MCF 10A (cell line): ENCODE data around the gene PCP2. TPM values are rescaled to one million over a fixed set of nuclear protein-coding genes. Genes with fewer than 3 reads are reported as not detected.

Source experiments
- BruUV-seq: library from RNA; stranded (reverse); fragments of 400-500 nt; replicated peaks from 2 replicates; lab custom pipeline; 2021; lab: Mats Ljungman, UMichigan
- CTCF ChIA-PET: fragments of 300-600 bp; sonication (Branson Sonifier 250); formaldehyde crosslinking; extraction: SDS; loops from one replicate; lab custom pipeline; 2021; ENCODE audit warnings: antibody characterized with exemption, inconsistent platforms; lab: Yijun Ruan, JAX
- POLR2A ChIA-PET: fragments of 300-600, 350-650 bp; sonication (Branson Sonifier 250); formaldehyde crosslinking; extraction: SDS; loops from one replicate; lab custom pipeline; 2020; ENCODE audit warnings: antibody characterized with exemption, inconsistent platforms; lab: Yijun Ruan, JAX
- DNase-seq: peaks from one replicate; pipeline ENCODE4 v3.0.0-alpha.2; 2018; ENCODE audit not compliant: unreplicated experiment
- H3K27ac Mint-ChIP-seq: one replicate; pipeline ENCODE4 v1.8.0; 2022; ENCODE audit warnings: mild to moderate bottlenecking, low read depth, mixed read lengths; ENCODE audit not compliant: unreplicated experiment
- H3K27me3 Mint-ChIP-seq: one replicate; pipeline ENCODE4 v1.8.0; 2022; ENCODE audit warnings: mixed read lengths; ENCODE audit not compliant: insufficient read depth, unreplicated experiment
- H3K36me3 Mint-ChIP-seq: one replicate; pipeline ENCODE4 v1.8.0; 2022; ENCODE audit warnings: mild to moderate bottlenecking, moderate library complexity, mixed read lengths; ENCODE audit not compliant: insufficient read depth, unreplicated experiment
- H3K4me1 Mint-ChIP-seq: one replicate; pipeline ENCODE4 v1.8.0; 2022; ENCODE audit warnings: mixed read lengths; ENCODE audit not compliant: insufficient read depth, unreplicated experiment
- H3K4me3 Mint-ChIP-seq: one replicate; pipeline ENCODE4 v1.8.0; 2022; ENCODE audit warnings: mild to moderate bottlenecking, moderate library complexity, mixed read lengths; ENCODE audit not compliant: unreplicated experiment
- H3K9me3 Mint-ChIP-seq: one replicate; pipeline ENCODE4 v1.8.0; 2022; ENCODE audit warnings: mixed read lengths; ENCODE audit not compliant: unreplicated experiment
- CTCF ChIP-seq: fragments of 200-600 bp; IDR thresholded peaks from one replicate; pipeline ENCODE4 v1.8.0; 2022; ENCODE audit warnings: antibody characterized with exemption, mild to moderate bottlenecking; ENCODE audit not compliant: unreplicated experiment
- intact Hi-C: fragments of 100-400 bp; cut with micrococcal nuclease; formaldehyde crosslinking; loops from 2 replicates; pipeline ENCODE4 v1.14.1; 2022
- total RNA-seq: library from RNA; stranded (reverse); gene quantifications from 2 replicates; pipeline ENCODE4 v1.2.3, GENCODE V29; 2022

PCP2 gene
- total RNA-seq, 1 experiment from 2014 or later, result not detected

- ChIA-PET POLR2A (no interaction called here), CTCF (interaction anchor here (1.6 kb wide), 1 partner anchor 9 kb away, joined by 4 read pairs; no protein-coding TSS in a partner anchor)
- no peak for TF ChIP-seq CTCF
- no peak for DNase-seq
- H3K4me1 Mint-ChIP-seq, result peaks cover 5% of the 10 kb centered on the region
- intact Hi-C loops, result no loop called here
- H3K36me3 Mint-ChIP-seq, result peaks cover 19% of the 10 kb centered on the region
- H3K4me3 Mint-ChIP-seq, result no peak overlapping the region
- no peaks in the 10 kb centered on the region for H3K27me3 Mint-ChIP-seq
- no TSS peak for BruUV-seq
- H3K9me3 Mint-ChIP-seq, result no peaks in the 10 kb centered on the region
- no peak overlapping the region for H3K27ac Mint-ChIP-seq
These were observed 9.5 kb upstream of the PCP2 start for GRCh38 chr19:7643031-7643415.

- Mint-ChIP-seq H3K27me3 (no peaks in the 10 kb centered on the region), H3K36me3 (peaks cover 15% of the 10 kb centered on the region), H3K9me3 (no peaks in the 10 kb centered on the region), H3K4me1 (peaks cover 5% of the 10 kb centered on the region), H3K4me3 (no peak overlapping the region), H3K27ac (no peak overlapping the region)
- CTCF ChIA-PET, result interaction anchor here (0.5 to 2.0 kb wide), 3 partner anchors 8 to 38 kb away, joined by 3 to 11 read pairs (median 4); partner anchors contain the start of gene TRAPPC5
- no TSS peak for BruUV-seq
- no peak for DNase-seq
- intact Hi-C loops, result no loop called here
- POLR2A ChIA-PET, result no interaction called here
- no peak for TF ChIP-seq CTCF
These were observed 8.9 kb upstream of the PCP2 start for GRCh38 chr19:7642295-7643030.

GRCh38 chr19:7641290-7642276 lies 8.1 kb upstream of the PCP2 start:
- intact Hi-C loops, result no loop called here
- CTCF ChIA-PET, result interaction anchor here (0.5 to 2.0 kb wide), 5 partner anchors 9 to 39 kb away, joined by 3 to 11 read pairs (median 4); partner anchors contain the start of gene TRAPPC5
- no peak overlapping the region for H3K4me3 Mint-ChIP-seq
- DNase-seq, result no peak
- H3K27me3 Mint-ChIP-seq, result no peaks in the 10 kb centered on the region
- peaks cover 5% of the 10 kb centered on the region for H3K4me1 Mint-ChIP-seq
- no peaks in the 10 kb centered on the region for H3K9me3 Mint-ChIP-seq
- peaks cover 12% of the 10 kb centered on the region for H3K36me3 Mint-ChIP-seq
- POLR2A ChIA-PET, result no interaction called here
- BruUV-seq, result no TSS peak
- no peak overlapping the region for H3K27ac Mint-ChIP-seq
- no peak for TF ChIP-seq CTCF

- CTCF ChIA-PET, result interaction anchor here (0.5 to 2.0 kb wide), 4 partner anchors 10 to 263 kb away, joined by 3 to 11 read pairs (median 4); no protein-coding TSS in a partner anchor
These were observed 7.3 kb upstream of the PCP2 start for GRCh38 chr19:7640803-7641202.

More at GRCh38 chr19:7640803-7641202, 7.3 kb upstream of the PCP2 start:
- Mint-ChIP-seq H3K27ac (no peak overlapping the region), H3K4me1 (peaks cover 5% of the 10 kb centered on the region), H3K4me3 (no peak overlapping the region), H3K27me3 (no peaks in the 10 kb centered on the region), H3K9me3 (no peaks in the 10 kb centered on the region), H3K36me3 (peaks cover 12% of the 10 kb centered on the region)
- POLR2A ChIA-PET, result no interaction called here
- DNase-seq, result no peak
- TF ChIP-seq CTCF, result no peak
- intact Hi-C loops, result no loop called here
- no TSS peak for BruUV-seq
